HEK293 (cell line): Measurements from ENCODE around the gene AQP10.

ENCODE experiments used
- IKZF3 ChIP-seq: fragments of 450-650 bp; IDR thresholded peaks from 2 replicates; pipeline ENCODE4 v1.5.0; 2018; ENCODE audit warnings: missing biosample characterization, mild to moderate bottlenecking, missing genetic modification characterization, moderate library complexity
- KLF7 ChIP-seq: fragments of 450-650 bp; formaldehyde crosslinking; IDR thresholded peaks from 2 replicates; pipeline ENCODE4 v1.5.1; 2016; ENCODE audit warnings: missing biosample characterization, missing genetic modification characterization, borderline replicate concordance
- KLF9 ChIP-seq: fragments of 450-650 bp; formaldehyde crosslinking; IDR thresholded peaks from 2 replicates; pipeline ENCODE4 v1.5.1; 2016; ENCODE audit warnings: missing biosample characterization, missing genetic modification characterization, low read depth
- SP2 ChIP-seq: fragments of 450-650 bp; formaldehyde crosslinking; IDR thresholded peaks from 2 replicates; pipeline ENCODE4 v1.5.1; 2016; ENCODE audit warnings: missing biosample characterization, missing genetic modification characterization
- YY1 ChIP-seq: fragments of 450-650 bp; formaldehyde crosslinking; IDR thresholded peaks from 2 replicates; pipeline ENCODE4 v1.5.1; 2018; ENCODE audit warnings: missing biosample characterization, missing genetic modification characterization
- YY2 ChIP-seq: fragments of 450-650 bp; formaldehyde crosslinking; IDR thresholded peaks from 2 replicates; pipeline ENCODE4 v1.5.1; 2016; ENCODE audit warnings: missing biosample characterization, missing genetic modification characterization
- ZFHX2 ChIP-seq: fragments of 450-650 bp; formaldehyde crosslinking; conservative IDR thresholded peaks from 2 replicates; pipeline ENCODE4 v1.5.1; 2016; ENCODE audit warnings: missing biosample characterization, missing genetic modification characterization
- ZFP41 ChIP-seq: fragments of 450-650 bp; formaldehyde crosslinking; IDR thresholded peaks from 2 replicates; pipeline ENCODE4 v1.5.1; 2016; ENCODE audit warnings: missing biosample characterization, missing genetic modification characterization, borderline replicate concordance
- ZFP69B ChIP-seq: fragments of 450-650 bp; formaldehyde crosslinking; IDR thresholded peaks from 2 replicates; pipeline ENCODE4 v1.5.1; 2016; ENCODE audit warnings: missing biosample characterization, missing genetic modification characterization
- ZNF146 ChIP-seq: fragments of 450-650 bp; formaldehyde crosslinking; IDR thresholded peaks from 2 replicates; pipeline ENCODE4 v1.5.1; 2016; ENCODE audit warnings: missing biosample characterization, missing genetic modification characterization
- ZNF155 ChIP-seq: fragments of 450-650 bp; formaldehyde crosslinking; IDR thresholded peaks from 2 replicates; pipeline ENCODE4 v1.5.1; 2016; ENCODE audit warnings: missing biosample characterization, missing genetic modification characterization
- ZNF19 ChIP-seq: fragments of 450-650 bp; formaldehyde crosslinking; IDR thresholded peaks from 2 replicates; pipeline ENCODE4; 2016; ENCODE audit warnings: missing biosample characterization, missing genetic modification characterization, low read depth
- ZNF202 ChIP-seq: fragments of 450-650 bp; formaldehyde crosslinking; IDR thresholded peaks from 2 replicates; pipeline ENCODE4 v1.5.1; 2016; ENCODE audit warnings: missing biosample characterization, missing genetic modification characterization, borderline replicate concordance
- ZNF221 ChIP-seq: fragments of 450-650 bp; formaldehyde crosslinking; IDR thresholded peaks from 2 replicates; pipeline ENCODE4 v1.5.1; 2017; ENCODE audit warnings: missing biosample characterization, missing genetic modification characterization, borderline replicate concordance
- ZNF223 ChIP-seq: fragments of 450-650 bp; formaldehyde crosslinking; IDR thresholded peaks from 2 replicates; pipeline ENCODE4 v1.5.1; 2016; ENCODE audit warnings: missing biosample characterization, missing genetic modification characterization
- ZNF280D ChIP-seq: fragments of 450-650 bp; formaldehyde crosslinking; IDR thresholded peaks from 2 replicates; pipeline ENCODE4 v1.5.1; 2016; ENCODE audit warnings: missing biosample characterization, missing genetic modification characterization
- ZNF350 ChIP-seq: fragments of 450-650 bp; formaldehyde crosslinking; IDR thresholded peaks from 2 replicates; pipeline ENCODE4 v1.5.0; 2017; ENCODE audit warnings: missing biosample characterization, mild to moderate bottlenecking, missing genetic modification characterization
- ZNF501 ChIP-seq: fragments of 450-650 bp; formaldehyde crosslinking; IDR thresholded peaks from 2 replicates; pipeline ENCODE4 v1.5.1; 2016; ENCODE audit warnings: missing biosample characterization, missing genetic modification characterization
- ZNF521 ChIP-seq: fragments of 450-650 bp; formaldehyde crosslinking; IDR thresholded peaks from 2 replicates; pipeline ENCODE4 v1.5.1; 2017; ENCODE audit warnings: missing biosample characterization, mild to moderate bottlenecking, missing genetic modification characterization
- ZNF548 ChIP-seq: fragments of 450-650 bp; formaldehyde crosslinking; IDR thresholded peaks from 2 replicates; pipeline ENCODE4 v1.5.1; 2016; ENCODE audit warnings: missing biosample characterization, missing genetic modification characterization
- ZNF571 ChIP-seq: fragments of 450-650 bp; formaldehyde crosslinking; IDR thresholded peaks from 2 replicates; pipeline ENCODE4 v1.5.0; 2017; ENCODE audit warnings: missing biosample characterization, missing genetic modification characterization
- ZNF600 ChIP-seq: fragments of 450-650 bp; formaldehyde crosslinking; IDR thresholded peaks from 2 replicates; pipeline ENCODE4 v1.5.1; 2016; ENCODE audit warnings: missing biosample characterization, missing genetic modification characterization
- ZNF610 ChIP-seq: fragments of 450-650 bp; formaldehyde crosslinking; IDR thresholded peaks from 2 replicates; pipeline ENCODE4 v1.5.1; 2016; ENCODE audit warnings: missing biosample characterization, missing genetic modification characterization, borderline replicate concordance
- ZNF624 ChIP-seq: fragments of 450-650 bp; formaldehyde crosslinking; IDR thresholded peaks from 2 replicates; pipeline ENCODE4 v1.5.1; 2017; ENCODE audit warnings: missing biosample characterization, missing genetic modification characterization
- ZNF660 ChIP-seq: fragments of 450-650 bp; IDR thresholded peaks from 2 replicates; pipeline ENCODE4 v1.5.1; 2018; ENCODE audit warnings: missing biosample characterization, mild to moderate bottlenecking, missing genetic modification characterization
- ZNF701 ChIP-seq: fragments of 450-650 bp; formaldehyde crosslinking; IDR thresholded peaks from 2 replicates; pipeline ENCODE4 v1.5.1; 2016; ENCODE audit warnings: missing biosample characterization, missing genetic modification characterization
- ZNF707 ChIP-seq: fragments of 450-650 bp; formaldehyde crosslinking; IDR thresholded peaks from 2 replicates; pipeline ENCODE4 v1.5.1; 2016; ENCODE audit warnings: missing biosample characterization, missing genetic modification characterization
- ZNF837 ChIP-seq: fragments of 450-650 bp; formaldehyde crosslinking; IDR thresholded peaks from 2 replicates; pipeline ENCODE4 v1.5.1; 2016; ENCODE audit warnings: missing biosample characterization, missing genetic modification characterization
- TF ChIP-seq, protein P1 (sequence below): fragments of 450-650 bp; formaldehyde crosslinking; IDR thresholded peaks from 2 replicates; pipeline ENCODE4 v1.5.1; 2016; ENCODE audit warnings: missing biosample characterization, missing genetic modification characterization
- TF ChIP-seq, protein P2 (sequence below): fragments of 450-650 bp; formaldehyde crosslinking; IDR thresholded peaks from 2 replicates; pipeline ENCODE4 v1.5.1; 2016; ENCODE audit warnings: missing biosample characterization, missing genetic modification characterization
- TF ChIP-seq, protein P3 (sequence below): IDR thresholded peaks from 2 replicates; pipeline ENCODE4 v1.6.1; 2011; ENCODE audit warnings: mild to moderate bottlenecking, low read depth, low read length, borderline replicate concordance

Gene AQP10

GRCh38 chr1:154324669-154325582, 4.0 kb downstream of the AQP10 start, which contains the start of gene ATP8B2 (continued):
- no peak for TF ChIP-seq IKZF3 (tag by site-specific recombination)
- no peak for TF ChIP-seq ZFP41 (tag by site-specific recombination)
- TF ChIP-seq YY2 (tag by site-specific recombination): 0 out of 2 replicates have a peak, but pooled peaks have one; percentile 35
- TF ChIP-seq ZNF624: no peak
- no peak for TF ChIP-seq ZNF202 (tag by site-specific recombination)
- peak; percentile 70; the same call in 1 of the 2 replicates for TF ChIP-seq ZNF600 (tag by site-specific recombination)
- TF ChIP-seq, protein P1, sequence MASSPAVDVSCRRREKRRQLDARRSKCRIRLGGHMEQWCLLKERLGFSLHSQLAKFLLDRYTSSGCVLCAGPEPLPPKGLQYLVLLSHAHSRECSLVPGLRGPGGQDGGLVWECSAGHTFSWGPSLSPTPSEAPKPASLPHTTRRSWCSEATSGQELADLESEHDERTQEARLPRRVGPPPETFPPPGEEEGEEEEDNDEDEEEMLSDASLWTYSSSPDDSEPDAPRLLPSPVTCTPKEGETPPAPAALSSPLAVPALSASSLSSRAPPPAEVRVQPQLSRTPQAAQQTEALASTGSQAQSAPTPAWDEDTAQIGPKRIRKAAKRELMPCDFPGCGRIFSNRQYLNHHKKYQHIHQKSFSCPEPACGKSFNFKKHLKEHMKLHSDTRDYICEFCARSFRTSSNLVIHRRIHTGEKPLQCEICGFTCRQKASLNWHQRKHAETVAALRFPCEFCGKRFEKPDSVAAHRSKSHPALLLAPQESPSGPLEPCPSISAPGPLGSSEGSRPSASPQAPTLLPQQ (tag by site-specific recombination): peak; percentile 51; the same call in 1 of the 2 replicates
- no peak for TF ChIP-seq ZNF19
- TF ChIP-seq, protein P2, sequence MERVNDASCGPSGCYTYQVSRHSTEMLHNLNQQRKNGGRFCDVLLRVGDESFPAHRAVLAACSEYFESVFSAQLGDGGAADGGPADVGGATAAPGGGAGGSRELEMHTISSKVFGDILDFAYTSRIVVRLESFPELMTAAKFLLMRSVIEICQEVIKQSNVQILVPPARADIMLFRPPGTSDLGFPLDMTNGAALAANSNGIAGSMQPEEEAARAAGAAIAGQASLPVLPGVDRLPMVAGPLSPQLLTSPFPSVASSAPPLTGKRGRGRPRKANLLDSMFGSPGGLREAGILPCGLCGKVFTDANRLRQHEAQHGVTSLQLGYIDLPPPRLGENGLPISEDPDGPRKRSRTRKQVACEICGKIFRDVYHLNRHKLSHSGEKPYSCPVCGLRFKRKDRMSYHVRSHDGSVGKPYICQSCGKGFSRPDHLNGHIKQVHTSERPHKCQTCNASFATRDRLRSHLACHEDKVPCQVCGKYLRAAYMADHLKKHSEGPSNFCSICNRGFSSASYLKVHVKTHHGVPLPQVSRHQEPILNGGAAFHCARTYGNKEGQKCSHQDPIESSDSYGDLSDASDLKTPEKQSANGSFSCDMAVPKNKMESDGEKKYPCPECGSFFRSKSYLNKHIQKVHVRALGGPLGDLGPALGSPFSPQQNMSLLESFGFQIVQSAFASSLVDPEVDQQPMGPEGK (tag by site-specific recombination): peak; percentile 99
- peak; percentile 46; the same call in 1 of the 2 replicates for TF ChIP-seq KLF7 (tag by site-specific recombination)
- TF ChIP-seq ZNF221 (tag by site-specific recombination): no peak
- TF ChIP-seq ZNF610: peak; percentile 90; the same call in 1 of the 2 replicates
- no peak for TF ChIP-seq ZNF837 (tag by site-specific recombination)
- no peak for TF ChIP-seq ZFP69B
- no peak for TF ChIP-seq ZNF280D (tag by site-specific recombination)
- no peak for TF ChIP-seq ZNF571 (tag by site-specific recombination)
- TF ChIP-seq ZFHX2 (tag by site-specific recombination): peak; percentile 79
- TF ChIP-seq ZNF501 (tag by site-specific recombination): no peak; the same call in 1 of the 2 replicates
- no peak for TF ChIP-seq ZNF548 (tag by site-specific recombination)
- TF ChIP-seq ZNF155: no peak
- no peak for TF ChIP-seq ZNF223 (tag by site-specific recombination)
- TF ChIP-seq ZNF707 (tag by site-specific recombination): no peak
- no peak for TF ChIP-seq ZNF350 (tag by site-specific recombination)
- TF ChIP-seq ZNF660 (tag by site-specific recombination): peak; percentile 62; the same call in 1 of the 2 replicates
- TF ChIP-seq ZNF521 (tag by site-specific recombination): no peak
- TF ChIP-seq ZNF701: no peak
- peak; percentile 70 for TF ChIP-seq SP2 (tag by site-specific recombination)
- TF ChIP-seq YY1 (tag by site-specific recombination): peak; percentile 50; the same call in 1 of the 2 replicates
- TF ChIP-seq, protein P3, sequence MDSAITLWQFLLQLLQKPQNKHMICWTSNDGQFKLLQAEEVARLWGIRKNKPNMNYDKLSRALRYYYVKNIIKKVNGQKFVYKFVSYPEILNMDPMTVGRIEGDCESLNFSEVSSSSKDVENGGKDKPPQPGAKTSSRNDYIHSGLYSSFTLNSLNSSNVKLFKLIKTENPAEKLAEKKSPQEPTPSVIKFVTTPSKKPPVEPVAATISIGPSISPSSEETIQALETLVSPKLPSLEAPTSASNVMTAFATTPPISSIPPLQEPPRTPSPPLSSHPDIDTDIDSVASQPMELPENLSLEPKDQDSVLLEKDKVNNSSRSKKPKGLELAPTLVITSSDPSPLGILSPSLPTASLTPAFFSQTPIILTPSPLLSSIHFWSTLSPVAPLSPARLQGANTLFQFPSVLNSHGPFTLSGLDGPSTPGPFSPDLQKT: no peak
- peak; percentile 97 for TF ChIP-seq KLF9 (tag by site-specific recombination)
- no peak for TF ChIP-seq ZNF146 (tag by site-specific recombination)
